ENCODE data around the gene PMS1.
A peak's percentile ranks its signal among the peaks of the same experiment; 100 is the strongest.
"Not testable (repeated sequence)": the region's sequence is repeated elsewhere in the genome, so short reads cannot be mapped to it uniquely, and the experiment has no call there.

Gene PMS1

DNA sequence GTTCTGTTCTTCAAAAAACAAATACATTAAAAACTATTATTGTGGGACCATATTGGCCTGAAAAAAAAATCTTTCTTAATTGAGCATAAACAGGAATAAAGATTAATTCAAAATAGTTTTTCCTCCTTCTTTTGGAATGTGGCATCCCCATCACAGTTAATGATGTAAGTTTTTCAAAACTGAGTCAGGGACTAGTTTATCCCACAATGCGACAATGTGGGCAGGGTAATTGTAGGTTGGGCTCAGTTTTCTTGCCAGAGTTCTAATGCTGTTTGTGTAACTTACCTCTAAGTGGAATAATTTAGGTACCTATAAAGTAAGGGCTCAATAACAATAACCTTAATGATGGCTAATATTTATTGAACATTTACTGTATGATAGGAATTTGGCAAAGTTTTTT lies 82.0 kb downstream of the PMS1 start:
- DNase-seq, result no peak

DNA sequence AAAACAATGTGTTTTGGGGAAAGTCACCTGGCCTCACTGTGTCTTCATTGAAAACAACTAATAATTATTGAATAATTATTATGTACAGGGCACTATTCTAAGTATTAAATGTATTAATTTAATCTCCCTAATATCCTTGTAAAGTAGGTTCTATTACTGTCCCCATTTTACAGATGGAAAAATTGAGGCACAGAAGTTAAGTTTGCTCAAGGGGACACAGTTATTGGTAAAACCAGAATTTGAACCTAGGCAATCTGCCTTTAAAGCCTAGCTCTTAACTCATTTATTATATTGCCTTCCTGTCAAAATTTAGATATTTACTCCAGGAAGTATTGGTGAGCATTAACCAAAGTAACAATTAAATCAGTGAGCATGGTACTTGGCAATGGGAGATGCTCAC lies 84.6 kb downstream of the PMS1 start:
- no peak for DNase-seq

DNA sequence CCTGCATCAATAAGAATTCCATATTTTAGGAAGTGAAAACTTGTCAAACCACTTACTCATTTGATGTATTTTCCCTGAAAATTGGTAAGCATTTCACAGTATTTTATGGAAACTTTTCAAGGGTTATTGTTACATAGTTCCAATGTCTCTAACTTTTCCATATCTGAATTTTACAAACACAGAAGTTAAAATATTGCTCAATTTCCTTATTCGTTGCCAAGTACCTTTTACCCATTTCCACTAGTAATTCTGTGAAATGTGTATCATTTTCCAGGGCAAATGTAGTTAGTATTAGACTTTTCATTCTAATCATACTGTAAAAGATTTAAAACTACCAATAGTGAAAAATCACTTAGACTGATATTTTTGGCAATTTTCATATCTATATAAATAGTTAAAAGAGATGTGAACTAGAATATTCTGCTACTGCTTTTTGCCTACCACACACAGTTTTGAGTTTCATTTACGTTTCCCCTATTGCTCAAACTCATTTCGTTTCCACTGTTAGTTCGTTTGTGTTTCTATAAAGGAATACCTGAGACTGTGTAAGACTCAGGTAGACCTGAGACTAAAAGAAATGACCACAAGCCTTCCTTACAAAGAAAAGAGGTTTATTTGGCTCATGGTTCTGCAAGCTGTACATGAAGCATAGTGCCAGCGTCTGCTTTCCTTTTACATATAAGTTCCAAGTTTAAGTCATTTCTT lies 86.3 kb downstream of the PMS1 start:
- DNase-seq, result no peak

DNA sequence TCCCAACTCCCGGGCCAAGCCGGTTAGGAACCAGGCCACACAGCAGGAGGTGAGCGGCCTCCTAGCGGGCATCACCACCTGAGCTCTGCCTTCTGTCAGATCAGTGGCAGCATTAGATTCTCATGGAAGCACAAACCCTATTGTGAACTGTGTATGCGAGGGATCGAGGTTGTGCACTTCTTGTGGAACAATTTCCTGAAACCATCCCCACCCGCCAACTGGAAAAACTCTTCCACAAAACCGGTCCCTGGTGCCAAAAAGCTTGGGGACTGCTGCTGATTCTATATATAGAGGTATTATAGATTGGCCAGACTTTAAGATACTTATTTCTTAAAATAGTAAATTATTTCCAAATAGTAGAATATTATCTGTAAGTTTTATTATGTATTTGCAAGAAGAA lies 89.4 kb downstream of the PMS1 start:
- DNase-seq, result peak; percentile 32

DNA sequence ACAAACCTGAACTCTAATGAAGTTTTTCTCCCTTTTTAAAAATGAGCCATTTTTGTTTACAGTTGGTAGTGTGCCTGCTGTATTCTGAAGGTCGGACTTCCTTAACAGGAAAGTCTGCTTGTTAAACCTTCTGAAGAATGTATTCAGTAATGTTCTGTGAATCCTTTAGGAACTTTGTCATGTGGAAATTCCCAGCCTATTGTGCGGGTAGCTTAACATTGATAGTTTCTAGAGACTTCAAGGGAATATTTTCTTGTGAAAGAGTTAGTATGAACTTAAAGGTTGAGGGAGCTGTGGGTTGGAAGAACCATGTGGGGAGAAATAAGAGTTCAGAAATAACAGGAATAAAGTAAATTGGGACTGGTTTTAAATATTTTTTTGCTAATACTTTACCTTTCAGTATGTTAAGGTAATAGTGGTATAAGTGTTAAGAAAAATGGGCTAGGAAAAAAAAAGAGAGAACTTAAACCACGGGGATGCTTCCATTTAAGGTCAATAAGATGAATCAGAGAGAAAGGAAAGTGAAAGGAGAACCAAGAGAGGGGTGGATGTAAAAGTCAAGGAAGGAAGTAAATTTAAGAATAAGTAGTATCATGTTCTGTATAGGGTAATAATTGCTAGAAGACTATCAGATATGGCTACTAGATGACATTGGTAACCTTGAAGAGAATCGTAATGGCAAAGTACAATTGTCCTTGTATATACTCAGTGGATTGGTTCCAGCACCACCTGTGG lies 90.5 kb downstream of the PMS1 start:
- DNase-seq, result no peak

DNA sequence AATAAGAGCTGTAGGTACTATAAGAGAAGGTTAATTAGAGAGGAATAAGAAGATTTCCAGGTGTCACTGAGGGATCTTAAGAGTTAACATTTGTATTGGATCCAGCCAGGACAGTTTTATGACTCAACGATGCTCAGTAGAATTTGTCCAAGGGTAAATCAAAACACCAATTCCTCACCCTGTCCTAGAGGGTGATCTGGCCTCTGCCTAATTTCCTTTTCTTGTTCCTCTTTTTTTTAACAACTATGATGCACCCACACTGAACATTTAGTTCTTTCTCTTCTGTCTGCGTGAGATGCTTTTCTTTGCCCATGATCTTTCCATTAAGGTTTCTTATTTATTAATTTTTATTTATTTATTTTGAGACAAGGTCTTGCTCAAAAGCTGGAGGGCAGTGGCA lies 92.0 kb downstream of the PMS1 start:
- DNase-seq, result no peak

DNA sequence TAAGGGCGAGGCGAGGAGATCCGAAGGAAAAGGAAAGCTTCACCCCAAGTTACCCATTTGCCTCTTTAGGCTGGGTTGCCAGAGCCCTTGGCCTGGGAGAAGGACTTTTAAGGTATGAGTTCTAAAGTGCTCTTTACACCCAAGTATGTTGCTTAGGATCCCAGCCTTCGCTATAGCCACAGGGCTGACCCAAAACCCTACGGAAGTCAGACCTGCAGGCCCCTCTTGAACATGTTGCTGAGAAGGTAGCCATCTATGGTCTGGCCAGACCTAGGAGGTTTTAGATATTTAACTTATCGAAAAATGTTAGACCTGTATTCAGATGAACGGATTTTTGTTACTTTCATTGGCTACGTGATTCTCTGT lies 95.4 kb downstream of the PMS1 start:
- no peak for DNase-seq

DNA sequence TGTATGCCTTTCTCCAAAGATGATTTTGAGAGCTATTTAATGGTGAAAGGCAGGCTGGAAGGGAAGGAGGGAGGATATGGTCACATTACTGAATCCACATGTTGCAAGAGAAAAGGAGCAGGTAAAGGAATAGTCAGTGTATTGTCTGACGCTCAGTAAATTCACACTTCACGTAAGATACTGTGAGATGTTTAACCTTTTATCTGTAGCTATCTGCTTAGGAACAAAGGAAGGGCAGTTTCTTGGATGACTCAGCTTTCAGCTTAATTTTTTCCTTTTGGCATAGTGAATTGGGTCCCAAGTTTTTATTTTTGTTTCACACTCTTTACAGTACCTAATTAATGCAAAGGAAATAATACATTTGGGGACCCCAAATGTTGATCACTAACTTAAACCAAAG lies 96.2 kb downstream of the PMS1 start:
- no peak for DNase-seq

DNA sequence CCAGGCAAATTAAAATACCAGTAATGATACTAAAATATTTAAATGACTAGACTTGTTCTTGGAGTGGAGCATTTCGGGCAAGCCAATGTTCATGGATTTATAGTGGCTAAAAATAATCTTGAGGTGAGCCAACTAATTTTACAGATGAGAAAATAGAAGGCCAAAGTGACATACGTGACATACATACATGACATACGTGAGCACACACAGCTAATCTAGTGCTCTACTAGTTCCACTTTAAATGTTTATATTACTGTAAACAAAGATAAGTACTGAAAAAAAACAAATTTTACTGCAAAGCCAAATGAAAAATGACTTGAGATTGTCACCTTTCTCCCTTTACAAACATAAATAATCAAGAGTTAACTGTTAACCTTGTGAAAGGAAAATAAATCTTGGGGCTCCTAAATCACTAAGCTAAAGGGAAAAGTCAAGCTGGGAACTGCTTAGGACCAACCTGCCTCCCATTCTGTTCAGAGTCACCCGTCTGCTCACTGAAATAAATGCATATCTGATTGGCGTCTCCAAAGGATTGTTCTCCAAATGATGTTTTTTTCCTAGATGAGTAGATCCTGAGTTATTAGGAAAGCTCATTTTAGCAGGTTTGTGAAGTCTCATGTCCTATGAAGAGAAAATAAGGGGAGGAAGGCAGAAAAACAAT lies 96.7 kb downstream of the PMS1 start:
- no peak for DNase-seq

DNA sequence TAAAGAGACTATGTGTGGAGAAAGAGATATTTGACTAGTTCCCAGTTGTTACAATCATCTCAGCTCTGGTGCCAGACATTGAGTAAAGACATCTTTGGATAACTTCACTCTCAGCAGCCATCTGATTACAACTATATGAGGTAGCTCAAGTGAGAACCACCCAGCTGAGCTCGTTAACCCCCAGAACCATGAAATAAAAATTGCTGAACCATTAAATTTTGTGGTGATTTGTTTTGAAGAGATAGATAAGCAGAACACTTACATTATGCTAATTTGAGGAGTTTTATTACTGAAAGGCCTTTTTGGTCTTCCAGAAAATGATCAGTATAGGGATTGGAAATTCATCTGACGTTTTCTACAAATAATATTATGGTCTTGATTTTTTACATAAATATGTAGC lies 101.1 kb downstream of the PMS1 start:
- DNase-seq, result no peak

DNA sequence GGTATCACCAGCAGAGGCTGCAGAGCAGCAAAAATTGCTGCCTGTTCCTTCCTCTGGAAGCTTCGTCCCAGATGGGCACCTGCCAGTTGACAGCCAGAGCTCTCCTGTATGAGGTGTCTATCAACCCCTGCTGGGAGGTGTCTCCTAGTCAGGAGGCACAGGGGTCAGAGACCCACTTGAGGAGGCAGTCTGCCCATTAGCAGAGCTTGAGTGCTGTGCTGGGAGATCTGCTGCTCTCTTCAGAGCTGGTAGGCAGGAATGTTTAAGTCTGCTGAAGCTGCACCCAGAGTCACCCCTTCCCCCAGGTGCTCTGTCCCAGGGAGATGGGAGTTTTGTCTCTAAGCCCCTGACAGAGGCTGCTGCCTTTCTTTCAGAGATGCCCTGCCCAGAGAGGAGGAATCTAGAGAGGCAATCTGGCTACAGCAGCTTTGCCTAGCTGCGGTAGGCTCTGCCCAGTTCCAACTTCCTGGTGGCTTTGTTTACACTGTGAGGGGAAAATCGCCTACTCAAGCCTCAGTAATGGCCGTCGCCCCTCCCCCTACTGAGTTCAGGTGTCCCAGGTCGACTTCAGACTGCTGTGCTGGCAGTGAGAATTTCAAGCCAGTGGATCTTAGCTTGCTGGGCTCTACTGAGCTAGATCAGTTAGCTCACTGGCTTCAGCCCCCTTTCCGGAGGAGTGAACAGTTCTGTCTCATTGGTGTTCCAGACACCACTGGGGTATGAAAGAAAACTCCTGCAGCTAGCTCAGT lies 108.5 kb downstream of the PMS1 start:
- DNase-seq, result not testable (repeated sequence)

DNA sequence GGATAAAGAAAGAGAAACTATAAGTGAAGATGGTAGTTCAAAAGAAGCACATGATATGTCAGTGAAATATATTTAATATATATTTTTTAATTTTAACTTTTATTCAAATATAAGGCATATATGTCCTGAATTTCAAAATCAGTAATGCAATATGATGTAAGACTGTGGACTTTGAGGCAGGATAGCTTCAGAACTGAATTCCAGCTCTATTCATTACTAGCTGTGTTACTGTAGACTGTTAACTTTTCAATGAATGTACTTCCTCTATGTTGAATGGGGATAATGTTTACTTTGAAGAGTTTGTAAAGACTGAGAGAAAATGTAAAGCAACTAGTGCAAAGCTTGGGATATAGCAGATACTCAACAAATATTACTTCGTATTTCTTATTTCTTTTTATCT lies 112.6 kb downstream of the PMS1 start:
- DNase-seq, result no peak

DNA sequence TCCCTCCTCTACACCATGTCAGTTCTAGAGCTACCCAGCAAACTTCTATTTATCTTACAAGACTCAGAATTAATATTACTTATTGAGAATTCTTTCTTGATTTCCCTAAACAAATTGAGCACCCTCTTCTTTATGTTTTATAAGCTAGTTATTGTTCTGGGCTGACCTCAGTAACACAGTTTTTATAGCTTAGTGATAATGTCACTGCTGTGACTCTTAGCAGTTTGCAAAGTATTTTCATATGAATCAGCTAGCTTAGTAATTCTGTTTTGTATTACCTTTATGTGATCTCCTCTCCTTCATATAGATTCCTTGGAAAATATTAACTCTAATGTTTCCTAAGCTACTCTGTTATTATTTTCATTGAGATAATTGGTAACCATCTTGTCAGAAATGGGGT lies 114.9 kb downstream of the PMS1 start:
- no peak for DNase-seq

DNA sequence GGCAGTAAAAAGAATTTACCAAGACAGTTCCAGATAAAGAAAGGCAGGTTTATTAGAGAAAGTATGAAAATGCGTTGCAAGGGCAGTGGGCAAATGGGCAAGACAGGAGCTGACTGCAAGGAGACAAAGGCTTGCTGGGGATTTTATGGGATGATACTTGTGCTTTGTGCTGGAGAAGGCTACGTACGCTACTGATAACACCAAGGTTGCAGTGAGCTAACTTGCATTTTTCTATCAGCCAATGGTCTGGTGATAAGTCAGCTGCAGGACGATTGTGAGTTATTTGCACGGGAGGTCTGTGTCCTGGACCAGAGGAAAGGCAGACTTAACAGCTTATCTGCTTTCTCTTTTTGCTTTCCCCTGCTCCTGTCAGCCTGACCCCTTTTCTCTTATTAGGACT lies 116.5 kb downstream of the PMS1 start:
- DNase-seq, result no peak

DNA sequence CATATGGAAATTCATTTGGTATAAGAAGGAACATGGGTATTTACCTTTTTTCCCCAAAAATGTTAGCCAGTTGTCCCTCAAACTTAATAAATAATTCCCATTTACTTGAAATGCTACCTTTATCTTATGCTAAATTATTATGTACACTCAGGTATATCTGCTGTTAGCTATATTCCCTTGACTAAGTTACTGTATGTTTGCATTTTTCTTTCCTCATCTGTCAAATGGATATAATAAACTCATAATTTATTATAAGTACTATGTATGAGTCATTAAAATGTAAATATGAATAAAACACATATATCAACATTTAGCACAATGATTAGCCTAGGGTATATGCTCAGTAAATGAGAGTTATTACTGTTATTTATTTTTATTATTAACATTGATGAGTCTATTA lies 117.4 kb downstream of the PMS1 start:
- DNase-seq, result no peak

DNA sequence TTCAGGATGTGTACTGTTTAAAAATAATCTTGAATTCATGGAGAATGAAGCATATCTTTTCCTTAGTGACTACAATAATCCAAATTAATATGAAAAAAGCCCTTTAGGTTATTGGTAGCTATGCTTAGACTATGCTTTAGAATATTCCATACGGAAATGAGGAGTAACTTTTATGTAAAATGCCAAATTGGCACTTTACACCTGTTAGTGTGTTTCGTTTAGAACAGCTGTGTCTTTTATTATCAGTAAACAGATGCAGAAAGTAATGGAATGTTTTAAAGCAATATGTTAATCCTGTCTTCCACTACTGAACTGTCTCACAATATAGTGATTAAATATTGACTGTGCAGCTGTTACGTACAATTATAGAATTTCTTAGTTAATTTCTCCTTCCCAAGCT lies 129.6 kb downstream of the PMS1 start:
- no peak for DNase-seq

DNA sequence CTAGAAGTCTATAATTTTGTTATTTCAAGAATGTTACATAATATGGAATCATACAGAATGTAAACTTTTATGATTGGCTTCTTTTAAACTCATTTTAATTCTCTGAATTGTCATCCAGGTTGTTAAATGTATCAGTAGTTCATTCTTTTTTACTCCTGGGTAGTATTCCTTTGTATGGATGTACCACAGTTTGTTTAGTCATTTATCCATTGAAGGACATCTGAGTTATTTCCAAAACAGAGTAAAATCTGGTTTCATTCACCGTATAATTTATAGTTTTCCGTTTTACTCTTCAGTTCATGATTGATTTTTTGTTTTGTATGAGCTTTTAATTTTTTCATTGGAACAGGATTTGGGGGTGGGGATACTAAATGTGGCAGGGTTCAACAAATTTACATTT lies 132.4 kb downstream of the PMS1 start:
- DNase-seq, result no peak

All from right hindlimb (tissue), 1 donor.